ENCODE measurements around the gene NLRX1.

GRCh38 chr11:119180729-119181676 lies 12.5 kb downstream of the NLRX1 start:
- TF ChIP-seq CTCF (IDR thresholded peaks at IDR 0.05; ENCODE audit: insufficient read depth, low read length, poor library complexity, severe bottlenecking), result no peak
- no peak for TF ChIP-seq EZH2phosphoT487 (conservative IDR thresholded peaks at IDR 0.05; ENCODE audit: low read length)

Measured in SU-DHL-6 (cell line).